Activated T-cell treated with anti-CD3 and anti-CD28 coated beads, Interleukin-2, amount 50 U/mL, for 4 hours (primary cell): ENCODE measurements around the gene ZMYM2. TPM values are rescaled to one million over a fixed set of nuclear protein-coding genes. Genes with fewer than 3 reads are reported as not detected.
"Not testable (repeated sequence)": the region's sequence is repeated elsewhere in the genome, so short reads cannot be mapped to it uniquely, and the experiment has no call there.

ENCODE experiments used
- ATAC-seq, 2 donors: fragments of 200-7000 bp; cut with Tn5 transposase; one replicate each; pipeline ENCODE4 v1.10.0; 2021
- DNase-seq: peaks from one replicate; pipeline ENCODE4 v3.0.0-alpha.2; 2020
- H3K27me3 Mint-ChIP-seq: one replicate; pipeline ENCODE4 v1.8.0; 2021; ENCODE audit warnings: low read depth, mixed read lengths
- H3K36me3 Mint-ChIP-seq: one replicate; pipeline ENCODE4 v1.8.0; 2022; ENCODE audit warnings: mixed read lengths; ENCODE audit not compliant: insufficient read depth
- H3K4me1 Mint-ChIP-seq: one replicate; pipeline ENCODE4 v1.8.0; 2021; ENCODE audit warnings: low read depth, mixed read lengths
- H3K4me3 Mint-ChIP-seq: one replicate; pipeline ENCODE4 v1.8.0; 2021; ENCODE audit warnings: mild to moderate bottlenecking, moderate library complexity, mixed read lengths
- H3K9me3 Mint-ChIP-seq: one replicate; pipeline ENCODE4 v1.8.0; 2021; ENCODE audit warnings: mixed read lengths
- total RNA-seq, 3 donors: library from RNA; stranded (reverse); gene quantifications; one replicate each; pipeline ENCODE4 v1.2.1, GENCODE V29; 2021

Gene ZMYM2
- total RNA-seq, 3 donors from 2014 or later, result 26.6 to 38.4 (median 34.4) TPM

- Mint-ChIP-seq H3K36me3 (peaks cover 20% of the 10 kb centered on the region), H3K9me3 (no peaks in the 10 kb centered on the region), H3K4me1 (peaks cover 36% of the 10 kb centered on the region), H3K27me3 (no peaks in the 10 kb centered on the region), H3K4me3 (no peak overlapping the region)
- DNase-seq, result no peak
- ATAC-seq, result no peak
Observed at GRCh38 chr13:20001366-20002190, 43.1 kb downstream of the ZMYM2 start.

- ATAC-seq, result no peak
- no peak for DNase-seq
Observed at GRCh38 chr13:20002787-20003186, 44.3 kb downstream of the ZMYM2 start.

GRCh38 chr13:20006206-20006605, 47.7 kb downstream of the ZMYM2 start:
- no peaks in the 10 kb centered on the region for H3K9me3 Mint-ChIP-seq
- ATAC-seq (no peak), DNase-seq (no peak)
- peaks cover 30% of the 10 kb centered on the region for H3K36me3 Mint-ChIP-seq
- H3K4me1 Mint-ChIP-seq, result peaks cover 9% of the 10 kb centered on the region
- no peaks in the 10 kb centered on the region for H3K27me3 Mint-ChIP-seq
- H3K4me3 Mint-ChIP-seq, result no peak overlapping the region

More at GRCh38 chr13:20002787-20003186, 44.3 kb downstream of the ZMYM2 start:
- Mint-ChIP-seq H3K4me3 (no peak overlapping the region), H3K9me3 (no peaks in the 10 kb centered on the region), H3K4me1 (peaks cover 32% of the 10 kb centered on the region), H3K27me3 (no peaks in the 10 kb centered on the region), H3K36me3 (peaks cover 23% of the 10 kb centered on the region)

- Mint-ChIP-seq H3K27me3 (no peaks in the 10 kb centered on the region), H3K4me1 (peaks cover 25% of the 10 kb centered on the region), H3K9me3 (peaks cover 29% of the 10 kb centered on the region), H3K4me3 (no peak overlapping the region), H3K36me3 (peaks cover 62% of the 10 kb centered on the region)
- DNase-seq (no peak), ATAC-seq (no peak)
Observed at GRCh38 chr13:20015763-20016162, 57.2 kb downstream of the ZMYM2 start.

GRCh38 chr13:20016649-20017364, 58.3 kb downstream of the ZMYM2 start:
- no peak for ATAC-seq
- Mint-ChIP-seq H3K27me3 (no peaks in the 10 kb centered on the region), H3K36me3 (peaks cover 69% of the 10 kb centered on the region), H3K4me1 (peaks cover 30% of the 10 kb centered on the region), H3K4me3 (no peak overlapping the region), H3K9me3 (peaks cover 29% of the 10 kb centered on the region)
- DNase-seq, result no peak

GRCh38 chr13:20017365-20017711, 58.8 kb downstream of the ZMYM2 start:
- no peak for DNase-seq
- no peak overlapping the region for H3K4me3 Mint-ChIP-seq
- H3K36me3 Mint-ChIP-seq, result peaks cover 71% of the 10 kb centered on the region
- H3K27me3 Mint-ChIP-seq, result no peaks in the 10 kb centered on the region
- ATAC-seq, result no peak
- H3K4me1 Mint-ChIP-seq, result peaks cover 29% of the 10 kb centered on the region
- H3K9me3 Mint-ChIP-seq, result peaks cover 29% of the 10 kb centered on the region

GRCh38 chr13:20019043-20019442, 60.5 kb downstream of the ZMYM2 start:
- DNase-seq (no peak), ATAC-seq (peak; percentile 40 to 71)
- H3K4me3 Mint-ChIP-seq, result no peak overlapping the region
- H3K27me3 Mint-ChIP-seq, result no peaks in the 10 kb centered on the region
- H3K9me3 Mint-ChIP-seq, result peaks cover 29% of the 10 kb centered on the region
- peaks cover 56% of the 10 kb centered on the region for H3K36me3 Mint-ChIP-seq
- peaks cover 23% of the 10 kb centered on the region for H3K4me1 Mint-ChIP-seq

GRCh38 chr13:20024702-20025101, 66.2 kb downstream of the ZMYM2 start:
- Mint-ChIP-seq H3K4me1 (peaks cover 8% of the 10 kb centered on the region), H3K9me3 (no peaks in the 10 kb centered on the region), H3K4me3 (no peak overlapping the region), H3K36me3 (peaks cover 34% of the 10 kb centered on the region), H3K27me3 (no peaks in the 10 kb centered on the region)
- DNase-seq (no peak), ATAC-seq (no peak)

- H3K27me3 Mint-ChIP-seq, result no peaks in the 10 kb centered on the region
- H3K9me3 Mint-ChIP-seq, result no peaks in the 10 kb centered on the region
- no peak for ATAC-seq
- H3K4me1 Mint-ChIP-seq, result no peaks in the 10 kb centered on the region
- H3K36me3 Mint-ChIP-seq, result peaks cover 28% of the 10 kb centered on the region
- no peak for DNase-seq
- H3K4me3 Mint-ChIP-seq, result no peak overlapping the region
Observed at GRCh38 chr13:20028953-20029352, 70.4 kb downstream of the ZMYM2 start.

- Mint-ChIP-seq H3K9me3 (peaks cover 6% of the 10 kb centered on the region), H3K4me3 (no peak overlapping the region), H3K27me3 (no peaks in the 10 kb centered on the region), H3K36me3 (peaks cover 39% of the 10 kb centered on the region), H3K4me1 (peaks cover 4% of the 10 kb centered on the region)
- ATAC-seq (no peak), DNase-seq (no peak)
Observed at GRCh38 chr13:20033486-20033885, 75.0 kb downstream of the ZMYM2 start.

GRCh38 chr13:20035130-20035529, 76.6 kb downstream of the ZMYM2 start:
- H3K9me3 Mint-ChIP-seq, result peaks cover 6% of the 10 kb centered on the region
- no peak for DNase-seq

GRCh38 chr13:20037908-20038307, 79.4 kb downstream of the ZMYM2 start:
- H3K9me3 Mint-ChIP-seq, result peaks cover 6% of the 10 kb centered on the region
- DNase-seq (no peak), ATAC-seq (no peak)
- H3K4me3 Mint-ChIP-seq, result no peak overlapping the region
- H3K4me1 Mint-ChIP-seq, result peaks cover 36% of the 10 kb centered on the region
- H3K27me3 Mint-ChIP-seq, result no peaks in the 10 kb centered on the region
- peaks cover 70% of the 10 kb centered on the region for H3K36me3 Mint-ChIP-seq

More at GRCh38 chr13:20035130-20035529, 76.6 kb downstream of the ZMYM2 start:
- H3K27me3 Mint-ChIP-seq, result no peaks in the 10 kb centered on the region
- H3K4me1 Mint-ChIP-seq, result peaks cover 14% of the 10 kb centered on the region
- ATAC-seq, result no peak
- H3K4me3 Mint-ChIP-seq, result no peak overlapping the region
- peaks cover 54% of the 10 kb centered on the region for H3K36me3 Mint-ChIP-seq

GRCh38 chr13:20042603-20043002, 84.1 kb downstream of the ZMYM2 start:
- DNase-seq, ATAC-seq, H3K27me3 Mint-ChIP-seq, H3K9me3 Mint-ChIP-seq, H3K4me3 Mint-ChIP-seq: not testable (repeated sequence)
- Mint-ChIP-seq H3K4me1 (peaks cover 32% of the 10 kb centered on the region), H3K36me3 (peaks cover 55% of the 10 kb centered on the region)

- no peak for ATAC-seq
- Mint-ChIP-seq H3K4me3 (no peak overlapping the region), H3K36me3 (peaks cover 49% of the 10 kb centered on the region), H3K9me3 (no peaks in the 10 kb centered on the region), H3K27me3 (no peaks in the 10 kb centered on the region), H3K4me1 (peaks cover 34% of the 10 kb centered on the region)
- no peak for DNase-seq
Observed at GRCh38 chr13:20043207-20043925, 84.8 kb downstream of the ZMYM2 start.
